Activated naive CD8-positive, alpha-beta T cell treated with anti-CD3 and anti-CD28 coated beads for 36 hours (primary cell): ENCODE measurements around the gene COL9A3. TPM values are rescaled to one million over a fixed set of nuclear protein-coding genes. Genes with fewer than 3 reads are reported as not detected.

ENCODE experiments used
- DNase-seq: peaks from one replicate; pipeline ENCODE4 v3.0.0; 2021
- H3K27ac Mint-ChIP-seq: one replicate; pipeline ENCODE4 v1.8.0; 2022; ENCODE audit warnings: mild to moderate bottlenecking, moderate library complexity, mixed read lengths
- H3K27me3 Mint-ChIP-seq: one replicate; pipeline ENCODE4 v1.8.0; 2022; ENCODE audit warnings: mild to moderate bottlenecking, mixed read lengths
- H3K36me3 Mint-ChIP-seq: one replicate; pipeline ENCODE4 v1.8.0; 2021; ENCODE audit warnings: mild to moderate bottlenecking, mixed read lengths
- H3K4me1 Mint-ChIP-seq: one replicate; pipeline ENCODE4 v1.8.0; 2021; ENCODE audit warnings: mixed read lengths
- H3K4me3 Mint-ChIP-seq: one replicate; pipeline ENCODE4 v1.8.0; 2022; ENCODE audit warnings: mild to moderate bottlenecking, moderate library complexity, mixed read lengths
- H3K9me3 Mint-ChIP-seq: one replicate; pipeline ENCODE4 v1.8.0; 2022; ENCODE audit warnings: mixed read lengths
- total RNA-seq, 2 experiments: library from RNA; stranded (reverse); gene quantifications; one replicate each; pipeline ENCODE4 v1.2.3, GENCODE V29; 2021

Gene COL9A3
- total RNA-seq, 2 experiments from 2014 or later = 0.35 to 1.0 TPM

- Mint-ChIP-seq H3K4me3 (no peak overlapping the region), H3K27ac (no peak overlapping the region), H3K36me3 (no peaks in the 10 kb centered on the region), H3K4me1 (peaks cover 2% of the 10 kb centered on the region), H3K9me3 (no peaks in the 10 kb centered on the region), H3K27me3 (peaks cover 28% of the 10 kb centered on the region)
- DNase-seq = no peak
These were observed 2.8 kb downstream of the COL9A3 start for GRCh38 chr20:62819494-62820174.

GRCh38 chr20:62820208-62820961, 3.5 kb downstream of the COL9A3 start:
- Mint-ChIP-seq H3K4me3 (no peak overlapping the region), H3K36me3 (no peaks in the 10 kb centered on the region), H3K4me1 (peaks cover 2% of the 10 kb centered on the region)

DNA sequence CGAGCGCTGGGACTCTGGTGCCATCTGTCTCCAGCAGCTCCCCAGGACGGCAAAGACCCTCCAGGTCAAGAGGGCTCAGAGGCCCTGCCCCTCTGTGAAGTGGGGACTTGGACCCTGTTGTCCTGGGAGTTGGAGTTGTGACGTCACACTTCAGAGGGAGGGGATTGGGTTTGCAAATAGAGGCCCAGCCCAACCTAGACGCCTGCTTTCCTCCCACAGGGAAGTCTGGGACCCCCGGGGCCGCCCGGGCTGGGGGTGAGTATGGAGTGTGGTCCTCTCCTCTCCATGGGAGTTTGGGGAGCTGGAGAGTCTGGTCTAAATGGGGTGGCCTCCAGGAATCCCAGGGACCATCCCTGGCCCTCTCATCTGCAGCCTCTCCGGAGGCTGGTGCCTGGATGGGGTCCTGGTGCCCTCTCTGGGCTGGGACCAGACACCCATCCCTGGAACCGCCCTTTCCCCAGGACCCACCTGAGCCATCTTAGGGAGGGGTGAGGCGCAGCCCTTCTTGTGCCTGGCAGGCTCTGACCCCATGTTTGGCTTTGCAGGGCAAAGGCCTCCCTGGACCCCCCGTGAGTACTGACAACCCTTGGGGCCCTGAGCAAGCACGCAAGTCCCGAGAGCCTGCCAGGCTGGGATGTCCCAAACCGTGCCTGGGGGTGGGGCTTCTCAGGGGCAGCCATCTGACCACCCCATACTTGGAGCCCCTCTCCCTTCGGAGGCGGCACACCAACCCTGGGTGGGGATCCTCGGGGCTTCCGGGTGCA, 4.3 kb downstream of the COL9A3 start:
- Mint-ChIP-seq H3K27me3 (peaks cover 19% of the 10 kb centered on the region), H3K4me1 (no peaks in the 10 kb centered on the region), H3K4me3 (no peak overlapping the region), H3K36me3 (no peaks in the 10 kb centered on the region), H3K27ac (no peak overlapping the region), H3K9me3 (no peaks in the 10 kb centered on the region)
- no peak for DNase-seq

More at GRCh38 chr20:62820208-62820961, 3.5 kb downstream of the COL9A3 start:
- Mint-ChIP-seq H3K9me3 (no peaks in the 10 kb centered on the region), H3K27ac (no peak overlapping the region), H3K27me3 (peaks cover 27% of the 10 kb centered on the region)
- no peak for DNase-seq

GRCh38 chr20:62821726-62822210, 4.9 kb downstream of the COL9A3 start:
- H3K27me3 Mint-ChIP-seq = peaks cover 13% of the 10 kb centered on the region
- H3K4me1 Mint-ChIP-seq = no peaks in the 10 kb centered on the region
- no peak for DNase-seq
- no peak overlapping the region for H3K4me3 Mint-ChIP-seq
- no peak overlapping the region for H3K27ac Mint-ChIP-seq
- H3K36me3 Mint-ChIP-seq = no peaks in the 10 kb centered on the region
- no peaks in the 10 kb centered on the region for H3K9me3 Mint-ChIP-seq

- no peak overlapping the region for H3K27ac Mint-ChIP-seq
- no peaks in the 10 kb centered on the region for H3K36me3 Mint-ChIP-seq
- H3K27me3 Mint-ChIP-seq = peaks cover 13% of the 10 kb centered on the region
- no peak for DNase-seq
- H3K4me1 Mint-ChIP-seq = no peaks in the 10 kb centered on the region
- H3K4me3 Mint-ChIP-seq = no peak overlapping the region
- H3K9me3 Mint-ChIP-seq = no peaks in the 10 kb centered on the region
These were observed 5.5 kb downstream of the COL9A3 start for GRCh38 chr20:62822239-62822787.

DNA sequence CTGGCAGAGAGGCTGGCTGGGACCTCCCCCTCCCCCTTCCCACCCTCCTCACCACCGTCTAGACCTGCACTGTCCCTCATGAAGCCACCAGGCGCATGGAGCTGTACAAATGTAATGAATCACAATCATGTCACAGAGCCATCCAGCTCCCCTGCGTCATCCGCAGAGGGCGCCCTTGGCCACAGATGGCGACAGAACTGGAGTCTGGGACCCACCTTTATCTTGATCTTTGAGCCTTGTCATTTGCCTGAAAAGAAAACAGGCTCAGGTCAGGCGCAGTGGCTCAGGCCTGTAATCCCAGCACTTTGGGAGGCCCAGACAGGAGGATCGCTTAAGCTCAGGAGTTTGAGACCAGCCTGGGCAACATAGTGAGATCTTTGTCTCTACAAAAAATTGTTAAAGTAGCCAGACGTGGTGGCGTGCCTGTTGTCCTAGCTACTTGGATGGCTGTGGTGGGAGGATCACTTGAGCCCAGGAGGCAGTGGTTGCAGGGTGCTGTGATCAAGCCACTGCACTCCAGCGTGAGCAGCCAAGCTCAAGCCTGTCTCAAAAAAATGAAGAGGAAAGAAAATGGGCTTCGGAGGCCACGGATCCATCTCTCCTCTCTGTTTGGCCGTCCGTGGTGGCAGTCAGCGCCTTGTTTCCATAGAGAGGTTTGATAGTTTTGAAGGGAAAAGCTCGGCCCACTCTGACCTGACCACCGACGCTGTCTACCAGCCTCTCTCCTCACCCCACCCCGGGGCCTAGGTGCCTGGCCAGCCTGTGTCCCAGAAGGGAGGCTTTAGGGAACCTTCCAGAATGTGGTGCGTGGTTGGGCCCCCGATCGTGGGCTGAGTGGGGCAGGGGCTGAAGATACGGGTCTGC, 6.2 kb downstream of the COL9A3 start:
- no peak overlapping the region for H3K4me3 Mint-ChIP-seq
- DNase-seq = peak; percentile 68
- no peaks in the 10 kb centered on the region for H3K9me3 Mint-ChIP-seq
- no peak overlapping the region for H3K27ac Mint-ChIP-seq
- peaks cover 8% of the 10 kb centered on the region for H3K27me3 Mint-ChIP-seq
- H3K4me1 Mint-ChIP-seq = no peaks in the 10 kb centered on the region
- no peaks in the 10 kb centered on the region for H3K36me3 Mint-ChIP-seq

DNA sequence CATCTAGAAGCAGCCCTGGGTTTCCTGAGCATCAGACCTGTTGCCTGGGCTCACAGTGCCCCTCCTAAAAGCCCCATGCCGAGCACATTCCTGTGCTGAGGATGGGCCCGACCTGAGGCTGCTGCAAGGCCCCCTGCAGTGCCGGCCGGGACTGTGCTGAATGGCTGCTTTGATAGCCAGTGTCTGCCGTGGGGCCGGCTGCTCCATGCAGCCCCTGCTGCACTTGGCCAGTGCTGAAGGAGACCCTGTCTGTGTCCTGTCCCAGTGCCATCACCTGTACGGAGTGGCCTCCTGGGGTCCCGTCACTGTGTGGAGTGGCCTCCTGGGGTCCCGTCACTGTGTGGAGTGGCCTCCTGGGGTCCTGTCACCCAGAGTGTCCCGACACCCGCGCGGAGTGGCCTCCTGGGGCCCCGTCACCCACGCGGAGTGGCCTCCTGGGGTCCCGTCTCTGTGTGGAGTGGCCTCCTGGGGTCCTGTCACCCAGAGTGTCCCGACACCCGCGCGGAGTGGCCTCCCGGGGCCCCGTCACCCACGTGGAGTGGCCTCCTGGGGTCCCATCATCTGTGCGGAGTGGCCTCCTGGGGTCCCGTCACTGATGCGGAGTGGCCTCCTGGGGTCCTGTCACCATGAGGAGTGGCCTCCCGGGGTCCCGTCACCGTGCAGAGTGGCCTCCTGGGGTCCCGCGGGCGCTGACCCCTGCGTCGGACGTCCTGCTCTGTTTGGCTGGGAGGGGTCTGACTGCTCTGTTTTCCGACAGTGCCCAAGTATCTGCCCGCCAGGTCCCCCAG, 7.0 kb downstream of the COL9A3 start:
- Mint-ChIP-seq H3K27ac (no peak overlapping the region), H3K4me1 (no peaks in the 10 kb centered on the region)
- DNase-seq = no peak

DNA sequence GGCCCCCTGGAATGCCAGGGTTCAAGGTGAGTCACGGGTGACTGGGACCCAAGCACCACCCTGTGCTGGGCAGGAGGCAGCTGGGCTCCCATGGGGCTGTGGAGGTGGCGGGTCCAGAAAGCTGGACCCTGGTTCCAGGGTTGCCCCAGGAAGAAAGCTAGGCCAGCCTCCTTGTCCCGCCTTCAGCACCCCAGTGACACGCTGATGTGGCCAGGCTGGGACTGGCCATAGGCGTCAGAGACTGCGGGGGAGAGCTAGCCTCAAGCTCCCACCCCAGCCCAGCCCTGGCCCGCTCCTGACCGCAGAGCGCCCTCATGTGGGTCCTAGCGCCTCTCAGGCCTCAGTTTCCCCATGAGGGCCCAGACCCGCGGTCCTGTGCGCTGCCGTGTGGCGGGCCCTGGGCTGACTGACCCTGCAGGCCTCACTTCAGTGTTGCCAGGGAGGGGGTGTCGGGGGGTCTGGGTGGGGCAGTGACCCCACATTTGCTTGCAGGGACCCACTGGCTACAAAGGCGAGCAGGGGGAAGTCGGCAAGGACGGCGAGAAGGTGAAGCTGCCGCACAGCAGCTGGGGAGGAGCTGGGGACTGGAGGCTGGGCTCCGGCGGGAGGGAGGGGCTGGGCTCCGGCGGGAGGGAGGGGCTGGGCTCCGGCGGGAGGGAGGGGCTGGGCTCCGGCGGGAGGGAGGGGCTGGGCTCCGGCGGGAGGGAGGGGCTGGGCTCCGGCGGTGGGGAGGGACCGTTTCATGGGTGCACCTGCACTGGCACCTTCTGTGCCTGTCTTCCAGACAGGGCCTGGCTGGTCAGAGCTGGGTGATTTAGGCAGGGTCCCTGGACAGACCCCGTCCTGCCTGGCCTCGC, 7.9 kb downstream of the COL9A3 start:
- H3K4me1 Mint-ChIP-seq = no peaks in the 10 kb centered on the region
- H3K36me3 Mint-ChIP-seq = no peaks in the 10 kb centered on the region
- DNase-seq = no peak
- no peaks in the 10 kb centered on the region for H3K27me3 Mint-ChIP-seq
- H3K9me3 Mint-ChIP-seq = no peaks in the 10 kb centered on the region
- H3K4me3 Mint-ChIP-seq = no peak overlapping the region
- no peak overlapping the region for H3K27ac Mint-ChIP-seq

More for the DNA sequence above, 7.0 kb downstream of the COL9A3 start:
- Mint-ChIP-seq H3K36me3 (no peaks in the 10 kb centered on the region), H3K9me3 (no peaks in the 10 kb centered on the region), H3K4me3 (no peak overlapping the region), H3K27me3 (no peaks in the 10 kb centered on the region)

DNA sequence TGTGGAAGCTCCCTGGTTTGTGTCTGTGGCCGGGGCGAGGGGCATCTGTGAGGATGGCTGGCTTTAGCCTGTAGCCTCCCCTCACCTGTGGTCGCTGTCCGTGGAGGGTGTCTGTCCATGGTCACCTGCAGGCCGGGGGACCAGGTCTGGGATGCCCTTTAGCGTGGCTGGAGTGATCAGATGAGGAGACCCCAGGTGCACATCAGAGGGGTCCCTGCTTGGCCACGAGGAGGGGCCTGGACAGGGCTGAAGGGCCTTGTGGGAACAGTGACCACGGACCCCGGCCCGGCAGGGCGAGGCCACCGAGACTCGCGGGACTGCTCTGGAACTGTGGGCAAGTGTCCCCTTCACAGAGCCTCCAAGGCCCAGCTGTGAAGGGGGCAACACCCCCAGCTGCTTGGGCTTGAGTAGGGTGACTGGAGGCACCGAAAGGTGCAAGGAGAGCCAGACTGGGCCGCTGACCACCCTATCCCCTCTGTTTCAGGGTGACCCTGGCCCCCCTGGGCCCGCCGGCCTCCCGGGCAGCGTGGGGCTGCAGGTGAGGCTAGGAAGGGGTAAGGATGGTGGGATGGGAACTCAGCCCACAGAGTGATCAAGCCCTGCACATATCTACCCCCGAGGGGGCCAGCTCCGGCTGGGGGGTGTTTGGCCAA, 8.6 kb downstream of the COL9A3 start:
- Mint-ChIP-seq H3K4me3 (no peak overlapping the region), H3K27ac (no peak overlapping the region), H3K9me3 (no peaks in the 10 kb centered on the region), H3K36me3 (no peaks in the 10 kb centered on the region), H3K27me3 (no peaks in the 10 kb centered on the region), H3K4me1 (no peaks in the 10 kb centered on the region)
- DNase-seq = no peak

DNA sequence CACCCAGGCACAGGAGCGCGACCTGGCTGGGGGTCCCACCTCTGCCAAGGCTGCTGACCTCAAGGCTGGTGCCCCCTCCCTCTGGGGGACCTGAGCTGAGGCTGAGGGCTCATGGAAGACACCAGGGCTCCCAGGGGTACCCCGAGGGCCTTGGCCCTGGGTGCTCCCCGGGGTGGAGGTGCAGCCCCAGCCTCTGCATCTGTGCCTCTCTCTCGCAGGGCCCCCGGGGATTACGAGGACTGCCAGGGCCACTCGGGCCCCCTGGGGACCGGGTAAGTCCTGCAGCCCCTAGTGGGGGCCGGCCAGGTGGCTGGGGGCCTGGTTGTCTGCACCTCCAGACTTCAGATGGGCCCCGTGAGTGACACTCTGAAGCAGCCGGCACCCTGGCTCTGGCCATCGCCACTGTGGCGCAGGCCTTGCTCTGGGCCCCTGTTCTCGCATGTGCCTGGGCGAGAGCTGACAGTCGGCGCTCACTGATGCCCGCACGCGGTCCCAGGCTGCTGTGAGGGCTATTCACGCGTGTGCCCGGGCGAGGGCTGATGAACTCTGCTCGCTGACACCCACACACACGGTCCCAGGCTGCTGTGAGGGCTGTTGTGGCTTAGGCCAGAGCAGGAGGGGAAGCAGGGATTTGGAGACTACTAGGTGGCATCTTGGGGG, 9.3 kb downstream of the COL9A3 start:
- no peak overlapping the region for H3K4me3 Mint-ChIP-seq
- H3K36me3 Mint-ChIP-seq = no peaks in the 10 kb centered on the region
- H3K27ac Mint-ChIP-seq = no peak overlapping the region
- no peaks in the 10 kb centered on the region for H3K27me3 Mint-ChIP-seq
- no peaks in the 10 kb centered on the region for H3K4me1 Mint-ChIP-seq
- DNase-seq = no peak
- no peaks in the 10 kb centered on the region for H3K9me3 Mint-ChIP-seq

DNA sequence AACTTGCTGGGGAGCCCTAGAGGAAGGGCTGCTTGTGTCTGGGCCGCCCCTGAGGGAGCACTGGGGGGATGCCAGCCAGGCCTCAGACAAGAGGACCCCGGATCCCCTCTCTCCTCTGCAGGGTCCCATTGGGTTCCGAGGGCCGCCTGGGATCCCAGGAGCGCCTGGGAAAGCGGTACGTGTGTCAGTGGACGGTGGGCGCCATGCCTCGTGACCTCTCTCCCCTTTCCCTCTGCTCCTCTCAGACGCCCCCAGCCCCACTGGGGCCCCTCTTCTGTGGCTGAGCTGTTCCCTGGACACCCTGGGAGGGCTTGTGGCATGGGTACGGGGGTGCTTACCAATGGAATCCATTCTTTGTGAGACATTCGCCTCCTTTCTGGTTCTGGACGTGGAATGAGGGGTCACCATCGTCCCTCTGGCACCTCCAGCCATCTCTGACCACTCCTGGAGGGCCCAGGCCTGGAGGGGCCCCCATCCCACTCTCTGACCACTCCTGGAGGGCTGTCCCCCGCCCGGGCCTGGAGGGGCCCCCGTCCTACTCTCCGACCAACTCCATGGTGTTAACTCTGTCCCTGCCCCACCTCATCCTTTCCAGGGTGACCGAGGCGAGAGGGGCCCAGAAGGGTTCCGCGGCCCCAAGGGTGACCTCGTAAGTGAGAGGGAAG, 9.9 kb downstream of the COL9A3 start:
- no peak overlapping the region for H3K4me3 Mint-ChIP-seq
- H3K9me3 Mint-ChIP-seq = no peaks in the 10 kb centered on the region
- no peaks in the 10 kb centered on the region for H3K27me3 Mint-ChIP-seq
- no peak overlapping the region for H3K27ac Mint-ChIP-seq
- no peak for DNase-seq
- H3K4me1 Mint-ChIP-seq = peaks cover 2% of the 10 kb centered on the region
- no peaks in the 10 kb centered on the region for H3K36me3 Mint-ChIP-seq
